Measurements from ENCODE around the gene C17orf107.
"Not testable (repeated sequence)": the region's sequence is repeated elsewhere in the genome, so short reads cannot be mapped to it uniquely, and the experiment has no call there.

C17orf107 gene

GRCh38 chr17:4899341-4900230, at the start of gene C17orf107:
TSS of gene C17orf107 (plus strand) at chr17:4899536. CDS start at chr17:4899763, 227 bp downstream.
- H3K4me3 ChIP-seq (ENCODE audit: low read length), result peak within 1 kb of the TSS; percentile 67
- peaks cover 12% of the 10 kb centered on the region for H3K27me3 ChIP-seq (ENCODE audit: control insufficient read depth, insufficient read depth, low read length)
- peaks cover 2% of the 10 kb centered on the region for H3K4me1 ChIP-seq (ENCODE audit: control insufficient read depth, insufficient read depth, low read length)
- H3K27ac ChIP-seq (ENCODE audit: low read depth, low read length), result no peak within 1 kb of the TSS
- peak within 1 kb of the TSS; percentile 32 for H3K9ac ChIP-seq (ENCODE audit: low read length)
- H3K36me3 ChIP-seq (ENCODE audit: control insufficient read depth, insufficient read depth, low read length), result peaks cover 18% of the 10 kb centered on the region

GRCh38 chr17:4850246-4850645, 49.1 kb upstream of the C17orf107 start:
- no peaks in the 10 kb centered on the region for H3K4me1 ChIP-seq (ENCODE audit: control insufficient read depth, insufficient read depth, low read length)
- H3K9ac ChIP-seq (ENCODE audit: low read length), result no peak overlapping the region
- H3K27ac ChIP-seq (ENCODE audit: low read depth, low read length), result no peak overlapping the region
- no peak overlapping the region for H3K4me3 ChIP-seq (ENCODE audit: low read length)
- H3K36me3 ChIP-seq (ENCODE audit: control insufficient read depth, insufficient read depth, low read length), result no peaks in the 10 kb centered on the region
- no peaks in the 10 kb centered on the region for H3K27me3 ChIP-seq (ENCODE audit: control insufficient read depth, insufficient read depth, low read length)

GRCh38 chr17:4851084-4851483, 48.3 kb upstream of the C17orf107 start:
- H3K4me1 ChIP-seq (ENCODE audit: control insufficient read depth, insufficient read depth, low read length), result no peaks in the 10 kb centered on the region
- no peak overlapping the region for H3K9ac ChIP-seq (ENCODE audit: low read length)

GRCh38 chr17:4852567-4853207, 46.6 kb upstream of the C17orf107 start:
- H3K27me3 ChIP-seq (ENCODE audit: control insufficient read depth, insufficient read depth, low read length), result no peaks in the 10 kb centered on the region
- no peak overlapping the region for H3K4me3 ChIP-seq (ENCODE audit: low read length)
- no peak overlapping the region for H3K9ac ChIP-seq (ENCODE audit: low read length)
- H3K27ac ChIP-seq (ENCODE audit: low read depth, low read length), result no peak overlapping the region
- H3K4me1 ChIP-seq (ENCODE audit: control insufficient read depth, insufficient read depth, low read length), result no peaks in the 10 kb centered on the region
- H3K36me3 ChIP-seq (ENCODE audit: control insufficient read depth, insufficient read depth, low read length), result peaks cover 2% of the 10 kb centered on the region

More at GRCh38 chr17:4851084-4851483, 48.3 kb upstream of the C17orf107 start:
- Histone ChIP-seq H3K27me3 (ENCODE audit: control insufficient read depth, insufficient read depth, low read length) (no peaks in the 10 kb centered on the region), H3K36me3 (ENCODE audit: control insufficient read depth, insufficient read depth, low read length) (peaks cover 2% of the 10 kb centered on the region), H3K4me3 (ENCODE audit: low read length) (no peak overlapping the region), H3K27ac (ENCODE audit: low read depth, low read length) (no peak overlapping the region)

- peaks cover 2% of the 10 kb centered on the region for H3K36me3 ChIP-seq (ENCODE audit: control insufficient read depth, insufficient read depth, low read length)
- H3K4me1 ChIP-seq (ENCODE audit: control insufficient read depth, insufficient read depth, low read length), result no peaks in the 10 kb centered on the region
- no peaks in the 10 kb centered on the region for H3K27me3 ChIP-seq (ENCODE audit: control insufficient read depth, insufficient read depth, low read length)
- H3K4me3 ChIP-seq (ENCODE audit: low read length), result no peak overlapping the region
- no peak overlapping the region for H3K27ac ChIP-seq (ENCODE audit: low read depth, low read length)
- H3K9ac ChIP-seq (ENCODE audit: low read length), result no peak overlapping the region
Observed at GRCh38 chr17:4853208-4853671, 46.1 kb upstream of the C17orf107 start.

- no peaks in the 10 kb centered on the region for H3K27me3 ChIP-seq (ENCODE audit: control insufficient read depth, insufficient read depth, low read length)
- peaks cover 2% of the 10 kb centered on the region for H3K36me3 ChIP-seq (ENCODE audit: control insufficient read depth, insufficient read depth, low read length)
- H3K4me3 ChIP-seq (ENCODE audit: low read length), result no peak overlapping the region
- no peak overlapping the region for H3K27ac ChIP-seq (ENCODE audit: low read depth, low read length)
- H3K9ac ChIP-seq (ENCODE audit: low read length), result no peak overlapping the region
- peaks cover 7% of the 10 kb centered on the region for H3K4me1 ChIP-seq (ENCODE audit: control insufficient read depth, insufficient read depth, low read length)
Observed at GRCh38 chr17:4854111-4854681, 45.1 kb upstream of the C17orf107 start.

- Histone ChIP-seq H3K36me3 (ENCODE audit: control insufficient read depth, insufficient read depth, low read length) (peaks cover 5% of the 10 kb centered on the region), H3K4me1 (ENCODE audit: control insufficient read depth, insufficient read depth, low read length) (peaks cover 8% of the 10 kb centered on the region), H3K4me3 (ENCODE audit: low read length) (no peak overlapping the region), H3K27ac (ENCODE audit: low read depth, low read length) (no peak overlapping the region), H3K27me3 (ENCODE audit: control insufficient read depth, insufficient read depth, low read length) (no peaks in the 10 kb centered on the region), H3K9ac (ENCODE audit: low read length) (no peak overlapping the region)
Observed at GRCh38 chr17:4856271-4856936, 42.9 kb upstream of the C17orf107 start.

- no peak overlapping the region for H3K9ac ChIP-seq (ENCODE audit: low read length)
- H3K4me1 ChIP-seq (ENCODE audit: control insufficient read depth, insufficient read depth, low read length), result peaks cover 8% of the 10 kb centered on the region
- H3K27ac ChIP-seq (ENCODE audit: low read depth, low read length), result no peak overlapping the region
Observed at GRCh38 chr17:4856937-4857314, 42.4 kb upstream of the C17orf107 start.

GRCh38 chr17:4857347-4857746, 42.0 kb upstream of the C17orf107 start:
- H3K4me1 ChIP-seq (ENCODE audit: control insufficient read depth, insufficient read depth, low read length); H3K36me3 ChIP-seq (ENCODE audit: control insufficient read depth, insufficient read depth, low read length); H3K4me3 ChIP-seq (ENCODE audit: low read length); H3K9ac ChIP-seq (ENCODE audit: low read length); H3K27ac ChIP-seq (ENCODE audit: low read depth, low read length); H3K27me3 ChIP-seq (ENCODE audit: control insufficient read depth, insufficient read depth, low read length): not testable (repeated sequence)

More at GRCh38 chr17:4856937-4857314, 42.4 kb upstream of the C17orf107 start:
- no peak overlapping the region for H3K4me3 ChIP-seq (ENCODE audit: low read length)
- peaks cover 7% of the 10 kb centered on the region for H3K36me3 ChIP-seq (ENCODE audit: control insufficient read depth, insufficient read depth, low read length)
- H3K27me3 ChIP-seq (ENCODE audit: control insufficient read depth, insufficient read depth, low read length), result no peaks in the 10 kb centered on the region

GRCh38 chr17:4858068-4858881, 41.1 kb upstream of the C17orf107 start:
- Histone ChIP-seq H3K27me3 (ENCODE audit: control insufficient read depth, insufficient read depth, low read length) (no peaks in the 10 kb centered on the region), H3K4me1 (ENCODE audit: control insufficient read depth, insufficient read depth, low read length) (peaks cover 8% of the 10 kb centered on the region), H3K9ac (ENCODE audit: low read length) (no peak overlapping the region), H3K36me3 (ENCODE audit: control insufficient read depth, insufficient read depth, low read length) (peaks cover 8% of the 10 kb centered on the region), H3K27ac (ENCODE audit: low read depth, low read length) (no peak overlapping the region), H3K4me3 (ENCODE audit: low read length) (no peak overlapping the region)

GRCh38 chr17:4858882-4859260, 40.5 kb upstream of the C17orf107 start:
- H3K27me3 ChIP-seq (ENCODE audit: control insufficient read depth, insufficient read depth, low read length), result no peaks in the 10 kb centered on the region
- H3K9ac ChIP-seq (ENCODE audit: low read length), result no peak overlapping the region
- H3K4me3 ChIP-seq (ENCODE audit: low read length), result no peak overlapping the region
- peaks cover 8% of the 10 kb centered on the region for H3K4me1 ChIP-seq (ENCODE audit: control insufficient read depth, insufficient read depth, low read length)
- peak overlapping the region; percentile 8 for H3K27ac ChIP-seq (ENCODE audit: low read depth, low read length)
- H3K36me3 ChIP-seq (ENCODE audit: control insufficient read depth, insufficient read depth, low read length), result peaks cover 8% of the 10 kb centered on the region
